MCF 10A (cell line): ENCODE data around the gene CNR2. TPM values are rescaled to one million over a fixed set of nuclear protein-coding genes. Genes with fewer than 3 reads are reported as not detected.
A peak's percentile ranks its signal among the peaks of the same experiment; 100 is the strongest.

Experiments used
- BruUV-seq: library from RNA; stranded (reverse); fragments of 400-500 nt; replicated peaks from 2 replicates; lab custom pipeline; 2021; lab: Mats Ljungman, UMichigan
- CTCF ChIA-PET: fragments of 300-600 bp; sonication (Branson Sonifier 250); formaldehyde crosslinking; extraction: SDS; loops from one replicate; lab custom pipeline; 2021; ENCODE audit warnings: antibody characterized with exemption, inconsistent platforms; lab: Yijun Ruan, JAX
- POLR2A ChIA-PET: fragments of 300-600, 350-650 bp; sonication (Branson Sonifier 250); formaldehyde crosslinking; extraction: SDS; loops from one replicate; lab custom pipeline; 2020; ENCODE audit warnings: antibody characterized with exemption, inconsistent platforms; lab: Yijun Ruan, JAX
- DNase-seq: peaks from one replicate; pipeline ENCODE4 v3.0.0-alpha.2; 2018; ENCODE audit not compliant: unreplicated experiment
- H3K27ac Mint-ChIP-seq: one replicate; pipeline ENCODE4 v1.8.0; 2022; ENCODE audit warnings: mild to moderate bottlenecking, low read depth, mixed read lengths; ENCODE audit not compliant: unreplicated experiment
- H3K27me3 Mint-ChIP-seq: one replicate; pipeline ENCODE4 v1.8.0; 2022; ENCODE audit warnings: mixed read lengths; ENCODE audit not compliant: insufficient read depth, unreplicated experiment
- H3K36me3 Mint-ChIP-seq: one replicate; pipeline ENCODE4 v1.8.0; 2022; ENCODE audit warnings: mild to moderate bottlenecking, moderate library complexity, mixed read lengths; ENCODE audit not compliant: insufficient read depth, unreplicated experiment
- H3K4me1 Mint-ChIP-seq: one replicate; pipeline ENCODE4 v1.8.0; 2022; ENCODE audit warnings: mixed read lengths; ENCODE audit not compliant: insufficient read depth, unreplicated experiment
- H3K4me3 Mint-ChIP-seq: one replicate; pipeline ENCODE4 v1.8.0; 2022; ENCODE audit warnings: mild to moderate bottlenecking, moderate library complexity, mixed read lengths; ENCODE audit not compliant: unreplicated experiment
- H3K9me3 Mint-ChIP-seq: one replicate; pipeline ENCODE4 v1.8.0; 2022; ENCODE audit warnings: mixed read lengths; ENCODE audit not compliant: unreplicated experiment
- intact Hi-C: fragments of 100-400 bp; cut with micrococcal nuclease; formaldehyde crosslinking; loops from 2 replicates; pipeline ENCODE4 v1.14.1; 2022
- total RNA-seq: library from RNA; stranded (reverse); gene quantifications from 2 replicates; pipeline ENCODE4 v1.2.3, GENCODE V29; 2022
- TF ChIP-seq, protein P1 (sequence below): fragments of 200-600 bp; IDR thresholded peaks from one replicate; pipeline ENCODE4 v1.8.0; 2022; ENCODE audit warnings: antibody characterized with exemption, mild to moderate bottlenecking; ENCODE audit not compliant: unreplicated experiment

The CNR2 gene
- total RNA-seq, 1 experiment from 2014 or later: not detected

DNA sequence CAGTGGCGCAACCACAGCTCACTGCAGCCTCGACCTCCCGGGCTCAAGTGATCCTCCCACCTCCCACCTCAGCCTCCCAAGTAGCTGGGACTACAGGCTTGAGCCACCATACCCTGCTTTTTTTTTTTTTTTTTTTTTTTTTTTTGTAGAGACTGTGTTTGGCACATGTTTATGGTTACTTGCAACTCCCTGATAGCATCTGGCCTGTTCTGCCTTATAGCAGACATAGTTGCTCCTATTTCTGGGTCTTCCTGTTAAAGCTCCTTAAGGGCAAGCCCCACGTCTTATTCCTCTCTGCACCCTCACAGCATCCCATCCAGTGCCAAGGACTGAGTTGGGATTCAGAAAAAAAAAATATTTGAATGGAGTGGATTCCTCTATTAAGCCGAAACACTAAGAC lies 17.1 kb upstream of the CNR2 start:
- no TSS peak for BruUV-seq
- Mint-ChIP-seq H3K27ac (peak overlapping the region; percentile 84), H3K4me1 (peaks cover 6% of the 10 kb centered on the region), H3K9me3 (no peaks in the 10 kb centered on the region), H3K36me3 (no peaks in the 10 kb centered on the region), H3K4me3 (peak overlapping the region; percentile 62), H3K27me3 (no peaks in the 10 kb centered on the region)
- intact Hi-C loops: no loop called here
- ChIA-PET POLR2A (interaction anchor here (0.6 to 3.4 kb wide), 18 partner anchors 8 to 159 kb away, joined by 3 to 30 read pairs (median 4); partner anchors contain the start of genes GALE and PNRC2), CTCF (interaction anchor here (0.5 to 4.6 kb wide), 6 partner anchors 13 to 277 kb away, joined by 3 to 21 read pairs (median 4); partner anchors contain the start of gene MYOM3)
- TF ChIP-seq, protein P1, sequence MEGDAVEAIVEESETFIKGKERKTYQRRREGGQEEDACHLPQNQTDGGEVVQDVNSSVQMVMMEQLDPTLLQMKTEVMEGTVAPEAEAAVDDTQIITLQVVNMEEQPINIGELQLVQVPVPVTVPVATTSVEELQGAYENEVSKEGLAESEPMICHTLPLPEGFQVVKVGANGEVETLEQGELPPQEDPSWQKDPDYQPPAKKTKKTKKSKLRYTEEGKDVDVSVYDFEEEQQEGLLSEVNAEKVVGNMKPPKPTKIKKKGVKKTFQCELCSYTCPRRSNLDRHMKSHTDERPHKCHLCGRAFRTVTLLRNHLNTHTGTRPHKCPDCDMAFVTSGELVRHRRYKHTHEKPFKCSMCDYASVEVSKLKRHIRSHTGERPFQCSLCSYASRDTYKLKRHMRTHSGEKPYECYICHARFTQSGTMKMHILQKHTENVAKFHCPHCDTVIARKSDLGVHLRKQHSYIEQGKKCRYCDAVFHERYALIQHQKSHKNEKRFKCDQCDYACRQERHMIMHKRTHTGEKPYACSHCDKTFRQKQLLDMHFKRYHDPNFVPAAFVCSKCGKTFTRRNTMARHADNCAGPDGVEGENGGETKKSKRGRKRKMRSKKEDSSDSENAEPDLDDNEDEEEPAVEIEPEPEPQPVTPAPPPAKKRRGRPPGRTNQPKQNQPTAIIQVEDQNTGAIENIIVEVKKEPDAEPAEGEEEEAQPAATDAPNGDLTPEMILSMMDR: no peak
- no peak for DNase-seq

DNA sequence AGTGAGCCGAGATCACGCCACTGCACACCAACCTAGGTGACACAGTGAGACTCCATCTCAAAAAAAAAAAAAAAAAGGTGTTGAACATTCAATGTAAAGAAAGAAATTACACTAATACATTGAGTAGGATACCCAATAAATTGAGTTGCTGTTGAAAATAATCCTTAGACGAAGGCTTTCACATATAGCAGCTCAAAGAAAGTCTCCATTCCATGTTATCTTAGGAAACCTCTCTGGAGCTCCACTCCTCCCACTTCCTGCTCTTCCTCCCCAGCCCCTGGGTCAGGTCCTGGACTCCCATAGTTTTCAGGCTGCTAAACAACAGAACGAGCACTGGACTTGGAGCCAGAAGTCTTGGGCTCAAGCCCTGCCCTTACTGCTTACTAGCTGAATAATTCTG lies 15.6 kb upstream of the CNR2 start:
- TF ChIP-seq, protein P1: no peak
- H3K27ac Mint-ChIP-seq: no peak overlapping the region
- H3K27me3 Mint-ChIP-seq: no peaks in the 10 kb centered on the region
- H3K9me3 Mint-ChIP-seq: no peaks in the 10 kb centered on the region
- no peak for DNase-seq
- peaks cover 6% of the 10 kb centered on the region for H3K4me1 Mint-ChIP-seq
- H3K36me3 Mint-ChIP-seq: peaks cover 4% of the 10 kb centered on the region
- no peak overlapping the region for H3K4me3 Mint-ChIP-seq
- ChIA-PET CTCF (interaction anchor here (0.9 to 4.6 kb wide), 2 partner anchors 12 to 157 kb away, joined by 3 to 21 read pairs; no protein-coding TSS in a partner anchor), POLR2A (interaction anchor here (0.6 to 1.3 kb wide), 6 partner anchors 11 to 127 kb away, joined by 3 to 4 read pairs (median 3); partner anchors contain the start of gene PNRC2)
- intact Hi-C loops: no loop called here
- BruUV-seq: no TSS peak

DNA sequence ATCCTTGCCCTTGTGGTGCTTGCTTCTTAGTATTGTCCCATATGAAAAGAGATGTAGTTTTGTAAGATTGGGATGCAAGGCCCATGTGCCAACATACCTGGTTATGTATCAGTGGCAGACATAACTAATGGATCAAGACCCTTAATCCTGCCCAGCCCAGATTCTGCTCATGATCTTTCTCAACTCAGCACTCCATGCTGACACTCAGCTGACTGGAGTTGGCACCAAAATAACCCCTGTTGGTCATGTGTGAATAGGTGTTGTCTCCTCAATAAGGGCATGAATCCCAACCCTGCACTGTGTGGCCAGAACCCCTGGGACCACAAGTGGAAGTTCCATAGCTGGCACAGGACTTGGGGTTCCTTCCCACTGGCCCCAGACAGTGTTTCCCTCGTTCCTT lies 13.9 kb upstream of the CNR2 start:
- ChIA-PET CTCF (interaction anchor here (0.5 to 1.0 kb wide), 3 partner anchors 34 to 275 kb away, joined by 3 to 4 read pairs (median 3); no protein-coding TSS in a partner anchor), POLR2A (no interaction called here)
- Mint-ChIP-seq H3K4me1 (peaks cover 6% of the 10 kb centered on the region), H3K27ac (no peak overlapping the region), H3K9me3 (no peaks in the 10 kb centered on the region), H3K4me3 (no peak overlapping the region), H3K36me3 (peaks cover 4% of the 10 kb centered on the region), H3K27me3 (no peaks in the 10 kb centered on the region)
- TF ChIP-seq, protein P1: no peak
- DNase-seq: no peak
- BruUV-seq: no TSS peak
- intact Hi-C loops: no loop called here

DNA sequence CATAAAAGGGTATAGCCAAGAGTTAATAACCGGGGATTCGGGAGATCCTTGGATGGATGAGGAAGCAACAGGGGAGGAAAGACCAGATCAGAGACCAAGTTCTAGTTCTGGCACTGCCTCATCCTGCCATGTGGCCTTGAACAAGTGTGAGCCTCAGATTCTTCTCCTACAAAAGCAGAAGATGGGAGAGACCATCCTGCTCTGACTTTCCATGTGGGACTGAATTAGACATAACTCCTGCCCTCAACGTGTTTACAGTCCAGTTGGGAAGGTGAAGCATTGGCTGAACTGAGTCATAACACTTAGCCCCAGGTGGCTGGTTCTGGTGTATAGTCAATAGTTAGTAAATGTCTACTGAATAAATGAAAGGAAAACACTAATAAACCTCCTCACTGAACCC lies 12.1 kb upstream of the CNR2 start:
- H3K27ac Mint-ChIP-seq: no peak overlapping the region
- CTCF ChIA-PET: interaction anchor here (1.2 kb wide), 1 partner anchor 154 kb away, joined by 3 read pairs; no protein-coding TSS in a partner anchor

More for the DNA sequence above, 12.1 kb upstream of the CNR2 start:
- H3K4me1 Mint-ChIP-seq: no peaks in the 10 kb centered on the region
- H3K9me3 Mint-ChIP-seq: no peaks in the 10 kb centered on the region
- H3K27me3 Mint-ChIP-seq: no peaks in the 10 kb centered on the region
- no TSS peak for BruUV-seq
- intact Hi-C loops: no loop called here
- POLR2A ChIA-PET: interaction anchor here (2.5 kb wide), 1 partner anchor 30 kb away, joined by 8 read pairs; no protein-coding TSS in a partner anchor
- no peak overlapping the region for H3K4me3 Mint-ChIP-seq
- H3K36me3 Mint-ChIP-seq: peaks cover 4% of the 10 kb centered on the region
- TF ChIP-seq, protein P1: no peak
- no peak for DNase-seq
